ENCODE data around the gene SLC25A19.

SLC25A19 gene

GRCh38 chr17:75227729-75228128 lies 61.5 kb downstream of the SLC25A19 start:
- peaks cover 92% of the 10 kb centered on the region for H3K36me3 ChIP-seq (ENCODE audit: insufficient read depth, insufficient read length, low read length)
- no peaks in the 10 kb centered on the region for H3K27me3 ChIP-seq (ENCODE audit: insufficient read depth, insufficient read length)
- H3K9me3 ChIP-seq (ENCODE audit: insufficient read depth, low read length) = no peaks in the 10 kb centered on the region
- no peak overlapping the region for H3K4me3 ChIP-seq (ENCODE audit: insufficient read length, low read depth)
- TF ChIP-seq YY1 (IDR thresholded peaks at IDR 0.05; ENCODE audit: insufficient read depth, insufficient read length) = no peak
- no peaks in the 10 kb centered on the region for H3K4me1 ChIP-seq (ENCODE audit: insufficient read depth, insufficient read length)
- H3K9ac ChIP-seq (ENCODE audit: insufficient read length, low read depth) = no peak overlapping the region
- no peak for DNase-seq (ENCODE audit: low read depth, low spot score)

DNA sequence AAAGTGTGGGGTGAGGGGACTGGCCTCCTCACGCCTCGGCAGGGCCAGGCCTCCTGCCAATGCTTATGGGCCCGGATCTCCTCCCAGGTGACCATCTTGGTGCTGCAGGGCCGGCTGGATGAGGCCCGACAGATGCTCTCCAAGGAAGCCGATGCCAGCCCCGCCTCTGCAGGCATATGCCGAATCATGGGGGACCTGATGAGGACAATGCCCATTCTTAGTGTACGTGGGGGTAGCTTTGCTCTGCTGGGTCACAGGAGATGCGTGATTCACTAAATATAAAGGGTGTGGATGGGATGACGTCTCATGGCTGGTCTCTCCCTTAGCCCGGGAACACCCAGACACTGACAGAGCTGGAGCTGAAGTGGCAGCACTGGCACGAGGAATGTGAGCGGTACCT lies 64.2 kb downstream of the SLC25A19 start:
- no peak for TF ChIP-seq SUZ12 (IDR thresholded peaks at IDR 0.05; ENCODE audit: extremely low read depth, insufficient read depth, insufficient read length)
- no peak for TF ChIP-seq ZNF274 (IDR thresholded peaks at IDR 0.05; ENCODE audit: low read depth, low read length)
- TF ChIP-seq YY1 (IDR thresholded peaks at IDR 0.05; ENCODE audit: insufficient read depth, insufficient read length) = no peak
- Histone ChIP-seq H3K36me3 (ENCODE audit: insufficient read depth, insufficient read length, low read length) (peaks cover 82% of the 10 kb centered on the region), H3K9me3 (ENCODE audit: insufficient read depth, low read length) (no peaks in the 10 kb centered on the region), H3K4me1 (ENCODE audit: insufficient read depth, insufficient read length) (no peaks in the 10 kb centered on the region), H3K27me3 (ENCODE audit: insufficient read depth, insufficient read length) (no peaks in the 10 kb centered on the region), H3K4me3 (ENCODE audit: insufficient read length, low read depth) (no peak overlapping the region), H3K9ac (ENCODE audit: insufficient read length, low read depth) (no peak overlapping the region)
- DNase-seq (ENCODE audit: low read depth, low spot score) = no peak
